Cerebellar cortex (tissue), 1 donor: ENCODE measurements around the gene CSRNP3.

Experiments
- DNase-seq: peaks from one replicate; pipeline ENCODE4 v3.0.0-alpha.2; 2015; ENCODE audit warnings: low spot score

The CSRNP3 gene

DNA sequence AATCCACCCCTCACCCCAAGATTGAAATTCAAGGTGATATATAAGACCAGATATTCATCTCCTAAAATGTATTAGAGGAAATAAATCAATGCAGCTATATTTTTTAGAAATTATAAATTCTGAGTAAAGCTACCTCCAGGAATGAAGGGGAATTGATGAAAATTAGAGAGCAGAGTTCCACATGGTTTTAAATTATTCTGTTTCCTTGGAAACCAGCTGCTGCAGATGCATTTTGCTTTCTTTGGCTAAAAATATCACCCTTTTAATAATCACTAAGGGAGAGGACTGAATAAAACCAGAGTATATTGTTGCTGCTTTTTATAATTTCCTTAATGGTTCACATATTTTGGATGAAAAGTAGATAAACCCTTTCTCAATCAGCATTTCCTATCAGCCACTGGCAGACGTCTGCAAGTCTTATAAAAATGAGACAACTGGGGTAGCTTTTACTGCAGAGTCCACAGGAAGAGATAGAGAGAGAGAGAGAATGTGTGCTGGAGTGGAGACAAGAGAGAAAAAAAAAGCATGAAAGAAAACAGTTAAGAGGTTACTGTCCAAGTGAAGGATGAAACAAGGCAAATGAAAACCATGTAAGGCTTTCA is 2.0 kb downstream of the CSRNP3 start:
- peak; percentile 25 for DNase-seq

DNA sequence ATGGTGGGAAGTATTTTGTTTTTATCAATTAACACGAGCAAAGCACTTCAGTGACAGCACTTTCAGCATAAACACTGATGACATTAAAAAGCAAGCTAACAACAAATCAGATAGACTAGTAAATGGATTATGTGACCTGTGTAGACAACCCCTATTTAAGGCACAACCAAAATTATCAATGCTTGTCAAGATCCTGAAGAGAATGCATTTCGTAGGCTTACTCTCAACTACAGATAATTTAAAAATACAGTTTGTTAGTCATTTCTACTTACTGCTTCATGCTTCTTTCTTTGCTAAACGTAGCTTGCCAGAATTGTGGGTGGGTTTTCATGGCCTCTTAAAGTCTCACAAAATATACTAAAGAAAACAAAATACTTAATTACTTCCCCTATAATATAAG is 3.4 kb downstream of the CSRNP3 start:
- DNase-seq = no peak

DNA sequence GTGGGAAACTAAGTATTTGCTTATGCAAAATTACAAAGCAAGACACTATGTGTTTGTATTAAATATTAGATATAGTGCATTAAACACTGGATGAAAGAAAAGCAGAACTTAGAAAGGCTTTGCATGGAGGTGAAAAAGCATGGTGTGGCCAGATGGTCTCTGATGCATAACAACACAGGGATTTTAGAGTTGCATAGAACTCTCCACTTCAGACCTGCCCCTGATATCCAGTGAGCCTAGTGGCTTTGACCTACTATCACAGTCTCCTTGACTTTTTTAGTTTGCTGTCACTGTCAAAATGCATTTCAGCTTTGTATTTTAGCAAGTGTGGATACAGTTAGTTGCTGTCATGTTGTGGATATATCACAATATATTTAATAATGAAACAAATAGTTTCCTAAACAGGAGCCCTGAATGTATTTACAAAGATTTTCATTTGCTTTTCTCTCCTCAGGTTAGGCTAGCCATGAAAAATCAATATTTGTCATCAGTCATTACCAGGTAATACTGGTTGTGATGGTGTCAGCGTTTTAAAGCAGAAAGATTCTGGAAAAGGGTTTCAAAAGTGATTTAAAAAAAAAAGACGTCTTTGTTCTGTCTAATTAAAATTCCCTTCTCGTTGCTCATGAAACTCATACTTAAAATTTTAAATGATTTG is 5.2 kb downstream of the CSRNP3 start:
- no peak for DNase-seq

DNA sequence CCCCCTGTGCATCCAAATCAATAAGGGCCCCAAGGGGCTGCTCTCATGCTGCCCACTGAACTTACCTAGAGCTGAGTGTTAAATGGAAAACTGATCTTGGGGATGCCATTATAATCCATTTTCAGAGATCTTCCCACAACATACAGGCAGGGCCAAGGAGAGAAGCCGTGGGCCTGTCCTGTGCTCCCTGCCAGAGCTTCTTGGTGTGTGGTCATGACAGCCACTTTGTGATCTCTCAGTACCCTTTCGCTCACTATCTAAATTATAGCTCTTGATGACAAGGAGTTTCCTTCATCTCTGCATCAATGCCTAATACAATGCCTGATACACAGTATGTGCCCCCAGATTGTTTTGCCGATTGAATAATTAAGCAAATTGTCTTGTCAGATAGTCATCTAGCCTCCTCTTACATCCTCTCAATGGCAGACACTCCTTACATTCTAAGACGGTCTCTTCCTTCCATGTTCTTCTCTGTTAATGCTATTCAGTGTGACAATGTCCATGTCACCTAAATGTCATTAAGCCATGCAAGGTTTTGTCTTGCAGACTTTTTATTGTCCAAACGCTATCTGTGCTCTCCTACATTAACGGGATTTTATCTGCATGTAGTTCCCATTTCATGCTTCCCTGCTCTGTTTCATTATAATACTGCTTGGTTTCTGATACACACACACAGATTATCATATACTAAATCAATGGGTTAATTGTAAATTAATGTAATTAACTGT is 5.9 kb downstream of the CSRNP3 start:
- DNase-seq = no peak

DNA sequence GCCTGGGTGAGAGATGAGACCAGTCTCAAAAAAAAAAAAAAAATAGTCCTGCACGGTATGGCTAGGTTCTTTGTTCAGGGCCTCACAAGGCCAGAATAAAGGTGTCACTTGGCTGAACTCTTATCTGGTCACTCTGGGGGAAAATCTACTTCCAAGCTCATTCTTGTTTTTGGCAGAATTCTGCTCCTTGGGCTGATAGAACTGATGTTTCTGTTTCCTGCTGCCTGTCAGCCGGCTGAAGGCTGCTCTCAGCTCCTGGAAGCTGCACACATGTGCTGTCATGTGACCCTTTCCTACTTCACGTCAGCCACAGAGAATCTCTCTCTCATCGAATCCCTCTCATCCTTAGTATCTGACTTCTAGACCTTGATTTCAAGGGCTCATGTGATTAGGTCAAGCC is 10.4 kb downstream of the CSRNP3 start:
- no peak for DNase-seq

DNA sequence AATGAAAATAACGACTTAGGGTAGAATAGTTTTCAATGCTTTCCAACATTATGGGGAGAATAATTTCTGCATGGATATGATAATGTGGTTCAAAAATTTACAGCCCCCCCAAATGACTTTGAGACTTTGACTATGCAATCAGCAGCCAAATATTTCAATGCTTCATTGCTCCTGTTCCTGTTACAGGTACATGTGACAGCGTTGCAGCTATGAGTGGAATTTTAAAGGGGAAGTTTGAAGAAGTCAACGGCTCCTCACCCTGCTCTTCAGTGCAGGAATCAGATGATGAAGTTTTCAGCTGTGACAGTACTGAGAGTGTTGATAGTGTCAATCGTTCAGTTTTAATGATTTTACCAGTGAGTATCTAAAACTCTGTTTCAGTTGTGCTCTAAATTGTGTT is 25.1 kb downstream of the CSRNP3 start:
- no peak for DNase-seq

DNA sequence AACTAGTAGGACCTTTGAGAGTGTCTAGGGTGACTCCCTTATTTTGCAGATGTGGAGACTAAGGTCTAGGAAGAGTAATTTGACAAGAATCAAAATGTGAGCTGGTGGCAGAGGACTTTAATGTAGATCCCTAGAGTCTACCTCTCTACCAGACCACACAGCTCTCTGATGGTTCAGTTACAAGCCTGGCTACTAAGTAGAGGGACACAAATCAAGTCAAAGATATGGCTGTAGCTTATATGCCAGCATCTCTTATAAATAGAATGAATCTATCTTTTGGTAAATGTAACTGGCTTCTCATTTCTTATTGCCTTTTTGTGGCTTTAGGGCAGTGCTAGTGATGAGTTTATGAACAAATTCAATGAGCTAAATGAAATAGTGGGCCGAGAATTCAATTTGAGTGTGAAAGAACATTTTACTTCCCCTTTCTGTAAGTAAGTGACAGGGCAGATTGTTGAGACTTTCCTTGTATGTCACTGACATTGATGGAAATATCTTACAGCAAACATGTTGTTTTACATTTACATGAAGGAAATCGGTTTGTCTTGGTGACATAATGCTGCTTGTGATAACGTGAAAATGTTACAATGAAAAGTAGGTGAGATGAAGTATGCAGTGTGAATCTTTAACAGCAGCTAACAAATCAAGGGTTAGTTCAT is 28.3 kb downstream of the CSRNP3 start:
- no peak for DNase-seq

DNA sequence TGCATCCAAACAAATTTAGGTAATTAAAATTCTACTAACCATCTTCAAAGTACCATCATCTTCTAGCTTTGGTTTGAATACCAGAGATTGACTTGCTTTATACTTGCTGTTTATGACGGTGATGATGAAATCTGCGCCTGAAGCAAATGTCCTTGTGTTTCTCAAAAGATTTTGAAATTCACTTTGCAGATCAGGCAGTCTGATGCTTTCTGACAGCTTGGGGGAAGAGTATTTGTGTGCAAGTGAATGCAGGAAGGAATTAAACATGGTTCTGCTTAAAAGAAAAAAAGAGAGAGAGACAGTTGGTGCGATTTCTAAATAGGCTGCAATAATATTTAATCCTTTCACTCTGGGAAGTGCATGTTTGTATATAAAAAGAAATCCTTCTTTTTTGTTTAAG is 29.6 kb downstream of the CSRNP3 start:
- peak; percentile 7 for DNase-seq

DNA sequence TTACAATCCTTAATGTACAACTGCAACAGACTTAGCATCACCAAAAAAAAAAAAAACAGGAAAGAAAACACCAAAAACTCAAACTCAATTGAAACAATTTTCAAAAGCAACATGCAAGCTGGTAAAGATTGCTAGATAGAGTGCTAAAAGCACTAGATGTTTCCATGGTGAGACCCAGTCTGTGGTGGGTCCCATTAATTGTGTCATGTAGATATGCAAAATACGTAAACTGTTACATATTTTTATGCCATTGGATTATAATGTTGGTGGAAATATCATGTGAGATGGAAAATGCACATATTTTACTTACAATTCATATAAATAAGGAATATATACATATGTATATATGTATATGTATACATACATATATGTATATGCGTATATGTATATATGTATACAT is 30.5 kb downstream of the CSRNP3 start:
- DNase-seq = no peak

DNA sequence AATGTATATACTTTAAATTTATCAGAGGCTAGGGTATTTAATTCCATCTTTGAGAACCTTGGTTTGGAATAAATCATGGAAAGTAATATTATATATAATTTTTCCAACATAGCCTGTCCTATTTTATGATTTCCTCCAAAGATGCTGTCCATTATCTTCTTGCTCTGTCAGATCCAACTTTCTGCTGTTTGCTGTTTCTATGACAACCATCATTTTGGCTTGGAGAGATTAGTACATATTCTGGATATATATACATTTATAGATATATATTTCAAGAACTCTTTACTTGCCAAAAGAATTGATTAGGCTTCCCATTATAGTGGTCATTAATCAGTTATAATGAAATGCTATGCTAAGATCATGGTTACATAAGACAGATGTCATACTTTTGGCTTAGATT is 31.3 kb downstream of the CSRNP3 start:
- no peak for DNase-seq

DNA sequence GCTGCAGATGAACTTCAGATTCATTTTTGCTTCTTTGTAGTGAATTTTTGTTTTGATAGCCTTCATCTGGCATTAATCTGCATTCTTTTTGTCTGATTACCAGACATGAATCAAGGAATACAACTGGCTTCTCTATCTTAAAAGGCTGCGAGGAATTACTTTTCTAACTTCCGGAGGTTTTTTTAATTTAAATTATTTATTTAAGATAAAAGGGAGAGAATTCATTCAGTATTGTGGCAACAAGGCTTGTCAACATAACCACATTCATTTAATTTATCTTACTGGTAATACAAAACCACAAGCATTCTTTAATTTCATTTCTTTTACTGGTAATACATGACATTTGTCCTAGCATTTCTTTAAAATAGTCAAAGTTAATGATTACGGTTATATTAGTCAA is 36.0 kb downstream of the CSRNP3 start:
- DNase-seq = no peak

DNA sequence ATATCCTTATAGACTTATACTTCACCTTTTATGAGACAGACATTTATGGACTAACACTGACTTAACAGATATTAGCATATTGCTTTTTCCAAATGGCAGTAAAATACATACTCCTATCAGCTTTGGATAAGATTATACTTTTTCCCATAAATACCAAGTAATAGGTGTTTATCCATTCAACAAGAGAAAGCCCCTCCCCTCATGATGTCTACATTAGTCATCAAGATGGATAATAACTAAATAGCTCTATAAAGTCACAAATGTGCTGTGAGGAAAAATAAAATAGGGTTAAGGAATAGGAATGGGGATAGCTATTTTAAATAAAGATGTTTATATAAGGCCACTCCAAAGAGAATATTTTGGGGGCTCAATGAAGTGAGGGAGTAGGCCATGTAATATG is 39.4 kb downstream of the CSRNP3 start:
- DNase-seq = no peak

DNA sequence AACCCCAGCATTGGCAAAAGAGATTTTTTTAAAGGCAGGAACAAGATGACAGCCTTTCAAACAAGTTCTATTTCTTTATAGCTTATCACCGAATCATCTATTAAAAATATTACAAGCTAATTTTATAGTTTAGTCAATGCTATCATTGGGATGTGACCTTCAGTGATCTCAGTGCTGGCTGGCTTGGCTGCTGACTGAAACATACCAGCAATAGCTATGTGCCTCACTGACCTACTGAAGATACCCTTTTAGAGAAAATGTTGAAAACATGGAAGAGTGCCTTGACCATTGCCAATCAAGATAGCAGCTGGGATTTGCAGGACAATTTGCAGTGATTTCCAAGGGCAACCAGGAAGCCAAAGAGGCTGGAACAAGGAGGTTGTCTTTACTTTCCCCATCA is 44.0 kb downstream of the CSRNP3 start:
- DNase-seq = no peak

DNA sequence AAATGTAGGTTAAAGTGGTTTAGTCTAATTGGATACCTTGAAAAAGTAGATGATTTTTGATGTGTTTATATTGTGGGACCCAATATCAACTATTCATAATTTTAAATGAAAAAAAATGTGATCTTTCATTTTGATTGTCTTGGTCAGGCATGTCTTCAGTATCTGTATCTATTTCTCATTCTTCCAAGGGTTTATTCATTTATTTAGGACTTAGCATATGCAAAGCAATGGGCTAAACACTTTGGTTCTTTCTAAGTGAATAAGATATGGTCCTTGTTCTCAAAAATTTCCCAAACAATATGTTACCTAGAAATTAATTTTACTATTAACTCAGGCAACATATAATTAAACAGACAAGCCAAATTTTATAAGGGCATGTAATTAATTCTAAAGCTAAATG is 49.1 kb downstream of the CSRNP3 start:
- no peak for DNase-seq

DNA sequence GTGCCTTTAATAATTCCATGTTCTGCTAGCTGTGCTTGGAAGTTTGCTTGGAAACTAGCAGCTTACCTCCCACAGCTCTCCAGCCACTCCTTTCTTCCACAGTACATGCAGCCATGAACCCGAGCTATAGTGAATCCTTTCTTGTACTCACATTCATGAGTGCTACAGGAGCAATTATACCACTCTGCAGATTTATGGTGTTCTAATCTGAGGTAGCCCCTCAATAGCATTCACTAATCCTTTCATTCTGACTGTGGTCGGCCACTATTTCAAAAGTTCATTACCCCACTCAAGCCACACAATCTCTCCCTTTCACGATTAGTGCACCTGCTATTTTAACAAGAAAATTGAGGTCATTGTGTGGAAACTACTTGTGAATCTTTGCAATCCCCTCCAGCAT is 53.2 kb downstream of the CSRNP3 start:
- DNase-seq = no peak

DNA sequence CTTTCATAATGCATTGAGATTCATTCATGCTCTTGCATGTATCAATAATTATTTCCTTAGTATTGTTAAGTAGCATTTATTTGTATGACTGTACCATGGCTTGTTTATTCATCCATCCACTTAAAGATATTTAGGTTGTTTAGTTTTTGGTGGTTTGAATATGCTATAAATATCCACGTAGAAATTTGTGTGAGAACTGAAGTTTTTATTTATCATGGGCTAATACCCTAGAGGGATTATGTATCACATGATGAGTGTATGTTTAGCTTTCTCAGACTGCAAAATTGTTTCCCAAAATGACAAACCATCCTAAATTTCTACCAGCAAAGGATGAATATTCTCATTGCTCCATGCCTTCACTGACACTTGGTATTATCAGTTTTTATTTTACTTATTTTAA is 55.2 kb downstream of the CSRNP3 start:
- no peak for DNase-seq

DNA sequence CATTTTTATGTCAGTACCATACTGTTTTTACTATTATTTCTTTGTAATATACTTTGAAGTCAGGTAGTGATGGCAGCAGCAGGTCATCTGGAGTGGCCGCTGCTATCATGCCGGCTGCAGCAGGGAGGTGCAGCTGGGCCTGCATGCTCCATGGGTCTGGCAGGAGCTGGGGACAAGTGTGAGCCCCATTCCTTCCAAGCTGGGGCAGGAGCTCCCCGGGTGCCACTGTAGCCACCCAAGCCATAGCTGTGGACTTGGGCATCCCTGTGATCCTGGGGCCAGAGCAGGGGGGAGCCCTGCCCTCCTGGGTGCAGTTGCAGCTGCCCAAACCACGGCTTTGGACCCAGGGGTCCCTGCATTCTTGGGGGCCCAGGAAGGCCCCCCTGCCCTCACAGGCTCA is 59.2 kb downstream of the CSRNP3 start:
- DNase-seq = no peak

DNA sequence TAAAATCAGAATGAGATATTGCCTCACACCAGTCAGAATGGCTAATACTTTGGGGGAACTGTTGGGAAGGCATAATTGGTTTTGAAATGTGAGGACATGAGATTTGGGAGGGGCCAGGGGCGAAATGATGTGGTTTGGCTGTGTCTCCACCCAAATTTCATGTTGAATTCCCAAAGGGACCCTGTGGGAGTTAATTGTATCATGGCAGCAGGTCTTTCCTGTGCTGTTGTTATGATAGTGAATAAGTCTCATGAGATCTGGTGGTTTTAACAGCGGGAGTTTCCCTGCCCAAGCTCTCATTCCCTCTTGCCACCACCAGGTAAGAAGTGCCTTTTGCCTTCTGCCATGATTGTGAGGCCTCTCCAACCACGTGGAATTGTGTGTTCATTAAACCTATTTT is 59.6 kb downstream of the CSRNP3 start:
- DNase-seq = no peak

DNA sequence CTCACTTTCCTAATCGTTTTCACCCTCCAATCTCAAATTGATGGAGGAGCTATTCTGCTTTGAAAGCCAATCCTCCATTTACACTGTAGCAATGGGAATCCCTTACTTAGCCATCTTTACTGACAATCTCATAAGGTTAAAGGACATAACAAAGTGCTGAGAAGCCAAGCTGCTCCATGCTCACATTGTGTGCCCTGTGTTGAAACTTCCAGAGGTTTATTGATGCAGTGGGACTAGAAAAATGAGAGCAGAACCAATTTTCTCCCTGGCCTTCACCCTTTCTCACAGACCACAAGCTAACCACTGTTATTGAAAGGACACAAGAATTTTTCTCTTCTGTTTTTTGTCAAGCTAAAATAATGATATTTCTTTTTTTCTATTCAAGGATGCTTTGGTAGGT is 63.8 kb downstream of the CSRNP3 start:
- no peak for DNase-seq

DNA sequence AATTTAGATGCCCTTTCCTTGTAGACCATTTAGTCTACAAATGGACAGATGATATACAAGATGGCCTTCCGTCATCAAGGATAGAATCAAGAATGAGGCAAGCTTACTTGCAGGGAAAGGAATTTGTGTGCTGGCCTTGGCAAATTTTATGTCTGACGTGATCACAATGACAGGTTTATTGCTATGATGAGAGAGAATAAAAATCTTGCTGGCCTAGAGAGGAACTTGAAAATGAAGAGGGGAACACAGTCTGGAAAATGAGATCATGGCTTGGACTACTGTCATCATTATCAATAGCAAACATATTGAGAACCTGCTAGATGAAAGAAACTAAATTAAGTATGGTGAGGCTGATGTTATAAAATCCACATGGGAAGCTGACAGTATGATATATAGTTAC is 66.0 kb downstream of the CSRNP3 start:
- DNase-seq = no peak

DNA sequence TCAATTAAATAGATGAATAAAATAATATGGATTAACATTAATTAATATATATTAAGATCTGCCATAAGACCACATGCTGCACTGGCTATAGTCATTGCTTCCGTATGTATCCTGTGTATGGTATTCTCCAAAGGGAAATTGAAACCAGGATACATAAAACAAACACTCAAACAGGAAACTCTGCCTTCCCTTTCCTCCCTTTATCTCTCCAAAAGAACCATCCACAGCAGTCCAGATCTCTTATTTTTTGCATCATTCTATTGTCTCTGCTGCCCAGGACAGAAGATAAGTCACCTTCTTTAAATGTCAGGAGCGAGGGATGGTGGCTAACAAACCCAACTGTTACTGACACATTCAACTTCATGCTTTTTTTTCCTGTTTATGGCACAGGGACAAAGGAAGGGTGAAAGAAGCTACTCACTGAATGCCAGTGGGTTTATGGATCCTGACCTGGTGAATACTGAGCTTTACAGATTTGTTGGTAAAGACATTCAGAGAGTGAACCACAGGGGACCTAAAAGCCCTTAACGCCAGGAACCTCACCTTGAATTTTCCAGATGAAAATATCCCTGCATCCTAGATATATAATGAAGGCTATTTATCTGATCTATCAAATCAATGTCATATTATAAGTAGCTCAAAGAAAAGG is 67.5 kb downstream of the CSRNP3 start:
- no peak for DNase-seq

DNA sequence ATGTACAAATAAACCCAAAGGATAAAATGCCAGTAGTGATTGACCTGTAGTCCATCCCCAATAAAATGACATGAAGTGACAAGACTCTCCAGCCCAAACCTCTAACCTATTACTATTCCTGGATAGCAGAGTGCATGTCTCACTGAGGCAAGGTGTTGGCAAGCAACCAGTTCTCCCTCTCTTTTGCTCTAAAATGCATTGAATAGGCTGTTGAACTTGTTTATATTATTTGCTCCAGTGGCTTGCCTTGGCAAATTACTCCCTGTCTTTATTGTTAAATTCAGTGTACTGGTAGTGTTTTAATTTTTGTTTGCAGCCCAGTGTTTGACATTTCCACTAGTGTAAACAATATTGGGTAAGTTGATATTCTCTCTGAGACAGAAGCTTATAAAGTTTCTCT is 70.5 kb downstream of the CSRNP3 start:
- no peak for DNase-seq

DNA sequence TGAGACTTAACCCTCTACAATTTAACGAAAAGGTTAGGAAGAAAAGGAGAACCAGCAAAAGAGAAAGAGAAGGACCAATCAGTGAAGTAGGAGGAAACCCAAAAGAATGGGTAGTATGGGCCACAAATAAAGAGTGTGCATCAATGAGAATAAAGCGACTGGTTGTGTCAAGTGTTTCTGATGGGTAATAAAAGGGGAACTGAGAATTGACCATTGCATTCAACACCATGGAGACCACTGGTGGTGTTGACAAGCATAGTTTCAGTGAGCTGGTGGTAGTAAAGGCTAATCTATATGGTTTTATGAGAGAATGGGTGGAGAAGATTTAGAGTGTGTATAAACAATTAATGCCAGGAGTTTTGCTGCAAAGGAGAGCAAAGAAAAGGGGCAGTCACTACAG is 75.4 kb downstream of the CSRNP3 start:
- no peak for DNase-seq
